GM19193 (cell line): ENCODE measurements around the gene KCTD13.

Source experiments
- POLR2A ChIP-seq: IDR thresholded peaks from 4 replicates; pipeline ENCODE4 v1.6.1; 2011; ENCODE audit not compliant: insufficient read depth, insufficient read length; ENCODE audit errors: extremely low read depth

The KCTD13 gene

DNA sequence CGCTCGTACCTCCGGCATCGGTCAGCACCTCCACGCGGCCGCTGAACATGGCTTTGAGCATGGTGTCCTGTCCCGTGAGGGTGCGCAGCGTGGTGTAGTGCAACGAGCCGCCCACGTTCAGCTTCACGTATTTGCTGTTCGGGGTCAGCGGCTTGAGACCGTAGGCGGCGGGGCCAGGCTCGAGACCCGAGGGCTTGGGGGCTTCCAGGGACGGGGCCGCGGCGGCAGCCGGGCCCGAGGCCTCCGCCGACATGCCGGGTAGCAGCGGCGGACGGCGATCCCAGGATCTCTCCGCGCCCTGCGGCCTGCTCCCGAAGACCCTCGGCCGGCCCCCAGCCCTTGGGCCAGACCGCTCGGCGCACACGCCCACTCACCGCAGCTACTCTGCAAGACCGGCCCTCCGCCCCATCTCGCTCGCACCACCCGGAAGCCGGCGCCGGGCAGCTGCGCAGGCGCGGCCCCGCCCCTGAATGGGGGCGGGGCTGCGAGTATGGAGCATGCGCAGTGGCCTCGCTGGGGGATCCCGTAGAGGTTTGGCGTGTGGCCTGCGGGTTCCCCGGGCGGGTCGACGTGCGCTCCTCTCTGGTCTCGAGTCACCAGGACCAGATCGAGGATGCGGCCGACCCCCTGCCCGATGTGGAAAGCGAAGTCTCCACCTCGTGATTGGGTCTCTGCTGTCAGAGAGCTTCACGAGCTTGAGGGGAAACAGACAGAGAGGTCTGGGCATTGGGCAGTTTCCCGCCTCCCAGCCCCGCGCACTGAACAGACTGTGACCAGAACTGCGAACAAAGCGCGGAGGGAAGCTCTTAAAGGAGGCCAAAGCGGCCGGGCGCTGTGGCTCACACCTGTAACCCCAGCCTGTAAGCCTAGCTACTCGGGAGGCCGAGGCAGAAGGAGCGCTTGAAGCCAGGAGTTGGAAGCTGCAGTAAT, at the start of gene KCTD13:
KCTD13 (minus strand) TSS at position 446 of the 930 bp plus-strand sequence; CDS start at position 253, 193 bp downstream.
- TF ChIP-seq POLR2A = peak; percentile 90

GRCh38 chr16:29975134-29975538, 49.1 kb upstream of the KCTD13 start:
- no peak for TF ChIP-seq POLR2A

DNA sequence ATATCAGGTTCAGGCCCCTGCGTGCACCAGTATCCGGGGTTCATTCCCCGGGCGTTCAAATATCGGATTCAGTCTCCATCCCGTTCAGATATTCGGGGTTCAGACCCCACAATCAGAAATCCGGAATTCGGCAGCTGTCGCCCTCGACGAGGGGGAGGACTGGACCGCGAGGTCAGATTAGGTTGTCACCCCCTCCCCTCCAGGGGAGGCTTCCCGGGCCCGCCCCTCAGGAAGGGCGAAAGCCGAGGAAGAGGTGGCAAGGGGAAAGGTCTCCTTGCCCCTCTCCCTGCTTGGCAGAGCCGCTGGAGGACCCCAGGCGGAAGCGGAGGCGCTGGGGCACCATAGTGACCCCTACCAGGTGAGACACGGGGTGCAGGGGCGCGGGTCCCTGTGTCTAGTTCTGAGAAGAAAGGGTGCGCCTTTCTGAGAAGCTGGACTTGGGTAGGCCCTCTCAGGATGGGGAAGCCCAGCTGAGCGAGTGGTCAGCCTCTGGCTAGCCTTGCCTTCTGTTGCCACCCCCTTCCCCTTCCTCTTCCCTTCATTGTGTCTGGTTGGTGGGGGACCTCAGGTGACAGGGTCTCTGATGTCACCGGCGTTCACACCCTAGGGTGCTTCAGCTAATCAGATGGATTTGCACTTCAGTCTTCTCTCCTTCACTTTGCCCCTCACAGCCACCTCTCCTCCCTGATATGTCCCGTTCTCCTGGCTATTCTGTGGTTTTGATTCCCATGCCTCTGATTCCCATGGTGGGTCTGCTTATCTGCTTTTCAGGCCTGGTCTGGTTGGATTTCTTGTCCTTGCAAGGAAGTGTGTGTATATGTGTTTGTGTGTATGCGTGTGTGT, 48.5 kb upstream of the KCTD13 start:
- no peak for TF ChIP-seq POLR2A

GRCh38 chr16:29973384-29974246, 47.6 kb upstream of the KCTD13 start, which contains the start of gene TAOK2:
TSS of gene TAOK2 (plus strand) at chr16:29973868. CDS start at chr16:29977773, 3,905 bp downstream.
- peak; percentile 85 for TF ChIP-seq POLR2A

GRCh38 chr16:29972992-29973383, 47.0 kb upstream of the KCTD13 start:
- TF ChIP-seq POLR2A = no peak

- TF ChIP-seq POLR2A = no peak
Measured at GRCh38 chr16:29972500-29972899, 46.5 kb upstream of the KCTD13 start.

DNA sequence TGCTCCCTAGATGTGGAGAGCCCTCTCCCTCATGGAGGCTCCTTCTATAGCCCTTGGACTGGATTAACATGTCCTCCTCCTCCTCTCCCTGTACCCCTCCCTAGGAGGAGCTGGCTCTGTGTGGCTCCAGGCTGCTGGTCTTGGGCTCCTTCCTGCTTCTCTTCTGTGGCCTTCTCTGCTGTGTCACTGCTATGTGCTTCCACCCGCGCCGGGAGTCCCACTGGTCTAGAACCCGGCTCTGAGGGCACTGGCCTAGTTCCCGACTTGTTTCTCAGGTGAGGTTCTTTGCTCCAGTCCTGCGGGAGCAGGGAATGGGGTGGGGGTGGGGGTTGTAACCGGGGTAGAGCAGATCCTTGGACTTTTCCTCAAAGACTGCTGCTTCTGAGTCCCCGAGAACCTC, 45.3 kb upstream of the KCTD13 start:
- TF ChIP-seq POLR2A = no peak

- TF ChIP-seq POLR2A = no peak
Measured at GRCh38 chr16:29968205-29968604, 42.2 kb upstream of the KCTD13 start.

DNA sequence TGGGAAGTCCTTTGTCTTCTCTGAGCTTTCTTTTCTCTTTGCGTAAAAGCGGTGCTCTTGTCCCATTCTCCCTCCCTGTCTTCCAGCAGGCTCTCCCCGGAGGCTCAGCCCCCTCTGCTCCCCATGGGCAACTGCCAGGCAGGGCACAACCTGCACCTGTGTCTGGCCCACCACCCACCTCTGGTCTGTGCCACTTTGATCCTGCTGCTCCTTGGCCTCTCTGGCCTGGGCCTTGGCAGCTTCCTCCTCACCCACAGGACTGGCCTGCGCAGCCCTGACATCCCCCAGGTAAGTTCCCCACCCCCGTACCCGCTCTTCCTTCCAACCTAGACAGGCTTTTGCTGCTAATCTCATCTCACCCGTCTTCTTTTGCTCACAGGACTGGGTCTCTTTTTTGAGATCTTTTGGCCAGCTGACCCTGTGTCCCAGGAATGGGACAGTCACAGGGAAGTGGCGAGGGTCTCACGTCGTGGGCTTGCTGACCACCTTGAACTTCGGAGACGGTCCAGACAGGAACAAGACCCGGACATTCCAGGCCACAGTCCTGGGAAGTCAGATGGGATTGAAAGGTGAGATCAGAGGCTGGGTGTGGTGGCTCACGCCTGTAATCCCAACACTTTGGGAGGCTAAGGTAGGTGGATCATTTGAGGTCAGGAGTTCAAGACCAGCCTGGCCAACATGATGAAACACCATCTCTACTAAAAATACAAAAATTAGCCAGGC, 37.2 kb upstream of the KCTD13 start:
- TF ChIP-seq POLR2A = no peak

GRCh38 chr16:29962344-29962994, 36.4 kb upstream of the KCTD13 start:
- TF ChIP-seq POLR2A = no peak

GRCh38 chr16:29961479-29962343, 35.7 kb upstream of the KCTD13 start, which contains the start of gene TMEM219:
TSS of gene TMEM219 (plus strand) at chr16:29962079. CDS start at chr16:29963144, 1,065 bp downstream.
- peak; percentile 72 for TF ChIP-seq POLR2A

- no peak for TF ChIP-seq POLR2A
Measured at GRCh38 chr16:29961127-29961478, 35.1 kb upstream of the KCTD13 start.

DNA sequence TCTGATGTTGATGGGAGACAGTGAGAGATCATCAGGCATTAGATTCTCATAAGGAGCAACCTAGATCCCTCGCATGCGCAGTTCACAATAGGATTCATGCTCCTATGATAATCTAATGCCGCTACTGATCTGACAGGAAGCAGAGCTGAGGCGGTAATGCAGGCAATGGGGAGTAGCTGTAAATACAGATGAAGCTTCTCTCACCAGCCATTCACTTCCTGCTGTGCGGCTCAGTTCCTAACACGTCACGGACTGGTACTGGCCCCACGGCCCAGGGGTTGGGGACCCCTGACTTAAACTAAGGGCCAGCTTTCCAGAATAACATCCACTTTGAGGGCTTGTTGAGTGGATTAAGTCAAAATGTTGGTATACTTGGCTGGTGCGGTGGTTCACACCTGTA, 33.3 kb upstream of the KCTD13 start:
- no peak for TF ChIP-seq POLR2A

DNA sequence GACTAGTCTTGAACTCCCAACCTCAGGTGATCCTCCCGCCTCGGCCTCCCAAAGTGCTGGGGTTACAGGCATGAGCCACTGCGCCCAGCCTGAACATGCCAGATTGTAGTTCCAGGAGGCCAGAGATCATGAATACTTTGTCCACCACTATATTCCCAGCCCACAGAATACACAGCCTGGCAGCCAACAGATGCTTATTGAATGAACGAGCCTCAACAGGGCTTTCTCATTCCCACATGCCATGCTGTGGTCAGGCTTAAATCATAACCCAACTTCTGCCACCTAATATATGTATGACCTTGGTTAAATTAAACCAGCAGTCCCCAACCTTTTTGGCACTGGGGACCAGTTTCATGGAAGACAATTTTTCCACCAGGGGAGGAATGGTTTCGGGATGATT, 32.7 kb upstream of the KCTD13 start:
- no peak for TF ChIP-seq POLR2A
